HCT116 (cell line): ENCODE measurements around the gene NT5DC3. TPM values are rescaled to one million over a fixed set of nuclear protein-coding genes. Genes with fewer than 3 reads are reported as not detected.
A peak's percentile ranks its signal among the peaks of the same experiment; 100 is the strongest.

ENCODE experiments used
- ATAC-seq: fragments of 200-7000 bp; cut with Tn5 transposase; 2 replicates; pipeline ENCODE4 v1.9.1; 2020; ENCODE audit warnings: mild to moderate bottlenecking, moderate library complexity
- BruUV-seq: library from RNA; stranded (reverse); fragments of 400-500 nt; replicated peaks from 2 replicates; lab custom pipeline; 2021; lab: Mats Ljungman, UMichigan
- CTCF ChIA-PET: fragments of 300-600 bp; sonication (Branson Sonifier 250); formaldehyde crosslinking; loops from one replicate; lab custom pipeline; 2021; ENCODE audit warnings: antibody characterized with exemption; lab: Charles Lee
- POLR2A ChIA-PET: fragments of 300-600, 350-600 bp; sonication (Branson Sonifier 250); formaldehyde crosslinking; loops from one replicate; lab custom pipeline; 2021; ENCODE audit warnings: antibody characterized with exemption; lab: Charles Lee
- RAD21 ChIA-PET, 2 experiments: fragments of 300-600 bp; sonication (Branson Sonifier 250); formaldehyde crosslinking; loops; one replicate each; lab custom pipeline; 2023; ENCODE audit warnings: low total read pairs in 2 of 2; ENCODE audit not compliant: uncharacterized antibody in 2 of 2, unreplicated experiment in 2 of 2, low non-redundant PET in 1 of 2; lab: Charles Lee
- DNase-seq: peaks from one replicate; pipeline ENCODE4 v3.0.0-alpha.2; 2010; ENCODE audit warnings: low read depth, low spot score
- H2AFZ ChIP-seq: fragments of 200-600 bp; shearing (Covaris generic), sonication (generic); 2 replicates; pipeline ENCODE4 v1.6.1; 2017; ENCODE audit warnings: low read depth, mixed run types, mixed read lengths, antibody characterized with exemption, low read length; ENCODE audit not compliant: poor library complexity, severe bottlenecking
- H3K27ac ChIP-seq: 2 replicates; pipeline ENCODE4 v1.5.1; 2012; ENCODE audit warnings: low read depth, low read length
- H3K27me3 ChIP-seq: fragments of 200-600 bp; sonication (generic); 2 replicates; pipeline ENCODE4 v1.6.1; 2016; ENCODE audit warnings: mixed run types, low read length, mixed read lengths; ENCODE audit not compliant: insufficient read depth
- H3K36me3 ChIP-seq, 2 experiments: fragments of 200-500 bp in 1 of 2; fragments of 200-600 bp in 1 of 2; sonication (Bioruptor generic) in 1 of 2; sonication (generic) in 1 of 2; 2 replicates each; pipeline versions ENCODE4 v1.5.1 to v1.6.1; 2014 to 2016; ENCODE audit warnings: low read length in 2 of 2, inconsistent platforms in 1 of 2, mixed read lengths in 1 of 2, mixed run types in 1 of 2; ENCODE audit not compliant: insufficient read depth in 2 of 2, control insufficient read depth in 1 of 2
- H3K4me1 ChIP-seq, 2 experiments: fragments of 200-600 bp in 1 of 2; sonication (generic) in 1 of 2; 2 replicates each; pipeline versions ENCODE4 v1.5.1 to v1.6.1; 2012 to 2017; ENCODE audit warnings: low read length in 2 of 2, inconsistent platforms in 1 of 2, mild to moderate bottlenecking in 1 of 2, mixed read lengths in 1 of 2, mixed run types in 1 of 2, moderate library complexity in 1 of 2; ENCODE audit not compliant: insufficient read depth in 2 of 2, control insufficient read depth in 1 of 2
- H3K4me2 ChIP-seq: fragments of 200-600 bp; sonication (generic); 2 replicates; pipeline ENCODE4 v1.6.1; 2017; ENCODE audit warnings: mixed run types, low read length, mixed read lengths
- H3K4me3 ChIP-seq, 2 experiments: fragments of 200-600 bp in 1 of 2; sonication (generic) in 1 of 2; replicated peaks in 1 of 2; 2 replicates each; pipeline ENCODE4 v1.5.1; 2011 to 2016; ENCODE audit warnings: low read length in 2 of 2, control low read depth in 1 of 2, low read depth in 1 of 2, mild to moderate bottlenecking in 1 of 2, mixed read lengths in 1 of 2, mixed run types in 1 of 2
- H3K79me2 ChIP-seq: fragments of 200-600 bp; sonication (generic); 2 replicates; pipeline ENCODE4 v1.6.1; 2017; ENCODE audit warnings: mild to moderate bottlenecking, mixed run types, low read length, moderate library complexity, mixed read lengths; ENCODE audit not compliant: insufficient read depth
- H3K9ac ChIP-seq: fragments of 200-600 bp; sonication (generic); 2 replicates; pipeline ENCODE4 v1.6.1; 2016; ENCODE audit warnings: low read length, mixed read lengths
- H3K9me2 ChIP-seq: fragments of 200-600 bp; sonication (generic), shearing (Covaris generic); 2 replicates; pipeline ENCODE4 v1.6.1; 2017; ENCODE audit warnings: mixed run types, mild to moderate bottlenecking, moderate library complexity; ENCODE audit not compliant: insufficient read depth
- H3K9me3 ChIP-seq, 2 experiments: fragments of 200-500 bp in 1 of 2; fragments of 200-600 bp in 1 of 2; sonication (Bioruptor generic) in 1 of 2; sonication (generic) in 1 of 2; 2 replicates each; pipeline ENCODE4 v1.6.1; 2014 to 2017; ENCODE audit warnings: low read length in 2 of 2, mixed read lengths in 2 of 2, inconsistent platforms in 1 of 2, low read depth in 1 of 2, mild to moderate bottlenecking in 1 of 2, mixed run types in 1 of 2, moderate library complexity in 1 of 2; ENCODE audit not compliant: control insufficient read depth in 1 of 2, insufficient read depth in 1 of 2
- H4K20me1 ChIP-seq: fragments of 200-600 bp; sonication (generic), shearing (Covaris generic); 2 replicates; pipeline ENCODE4 v1.6.1; 2017; ENCODE audit warnings: mixed run types, mild to moderate bottlenecking, moderate library complexity; ENCODE audit not compliant: insufficient read depth
- CTCF ChIP-seq, 3 experiments: fragments of 200-600 bp in 1 of 3; sonication (generic) in 1 of 3; IDR thresholded peaks in 2 of 3; conservative IDR thresholded peaks in 1 of 3; 2 replicates each; pipeline ENCODE4 v1.5.1; 2012 to 2017; ENCODE audit warnings: low read depth in 2 of 3, low read length in 2 of 3, antibody characterized with exemption in 1 of 3, borderline replicate concordance in 1 of 3, control low read depth in 1 of 3, mild to moderate bottlenecking in 1 of 3, mixed read lengths in 1 of 3, mixed run types in 1 of 3, moderate library complexity in 1 of 3; ENCODE audit not compliant: insufficient read depth in 1 of 3
- POLR2AphosphoS5 ChIP-seq: IDR thresholded peaks from 2 replicates; pipeline ENCODE4 v1.6.1; 2011; ENCODE audit warnings: mild to moderate bottlenecking, low read depth, low read length, moderate library complexity
- RAD21 ChIP-seq: IDR thresholded peaks from 2 replicates; pipeline ENCODE4 v1.6.1; 2012; ENCODE audit warnings: low read depth, mild to moderate bottlenecking
- ZFX ChIP-seq: fragments of 450-650 bp; IDR thresholded peaks from 2 replicates; pipeline ENCODE4 v1.6.1; 2017
- intact Hi-C: fragments of 100-400 bp; cut with micrococcal nuclease; formaldehyde crosslinking; loops from 2 replicates; pipeline ENCODE4 v1.10.0; 2022
- total RNA-seq: library from RNA; stranded (reverse); gene quantifications from one replicate; pipeline ENCODE4 v1.2.1, GENCODE V29; 2021; ENCODE audit not compliant: unreplicated experiment

NT5DC3 gene
- total RNA-seq, 1 experiment from 2014 or later = 18.7 TPM

GRCh38 chr12:103834942-103835341 is 6.1 kb downstream of the NT5DC3 start (continued):
- TF ChIP-seq ZFX (no peak), CTCF (IDR thresholded peaks at IDR 0.05 in 2 of 3, conservative IDR thresholded peaks at IDR 0.05 in 1 of 3; ENCODE audit: borderline replicate concordance in 1 of 3, insufficient read depth in 1 of 3, low read depth in 2 of 3, low read length in 2 of 3) (no peak)

- intact Hi-C loops = no loop called here
- H2AFZ ChIP-seq = no peak overlapping the region
- peak; percentile 59 for ATAC-seq
- no peak for DNase-seq
- no peak overlapping the region for H3K9ac ChIP-seq
- CTCF ChIA-PET = no interaction called here
- no peaks in the 10 kb centered on the region; a peak in 1 of 4 replicates for H3K4me1 ChIP-seq
- TF ChIP-seq POLR2AphosphoS5 = no peak
- TF ChIP-seq RAD21 = peak; percentile 22; the same call in 1 of the 2 replicates
- peak in 1 of 3 experiments; percentile 25; a peak in 1 of 6 replicates for TF ChIP-seq CTCF (IDR thresholded peaks at IDR 0.05 in 2 of 3, conservative IDR thresholded peaks at IDR 0.05 in 1 of 3; ENCODE audit: borderline replicate concordance in 1 of 3, insufficient read depth in 1 of 3, low read depth in 2 of 3, low read length in 2 of 3)
- H3K27ac ChIP-seq = no peak overlapping the region
- no peaks in the 10 kb centered on the region for H3K9me2 ChIP-seq
- RAD21 ChIA-PET = no interaction called here
- POLR2A ChIA-PET = interaction anchor here (1.2 kb wide), 1 partner anchor 20 kb away, joined by 5 read pairs; no protein-coding TSS in a partner anchor
- no peaks in the 10 kb centered on the region for H3K27me3 ChIP-seq
- H3K79me2 ChIP-seq = peaks cover 95% of the 10 kb centered on the region
- H3K9me3 ChIP-seq = 0 out of 4 replicates have a peak, but pooled peaks cover 0 to 4% of the 10 kb centered on the region in 2 experiments
- no peaks in the 10 kb centered on the region for H3K36me3 ChIP-seq
- no peak overlapping the region for H3K4me3 ChIP-seq
- H3K4me2 ChIP-seq = no peak overlapping the region
- BruUV-seq = no TSS peak
- no peaks in the 10 kb centered on the region; the same call in 1 of the 2 replicates for H4K20me1 ChIP-seq
Measured at GRCh38 chr12:103833891-103834290, 7.1 kb downstream of the NT5DC3 start.
